Thyroid gland (tissue), 4 donors: ENCODE measurements around the gene SYTL2.

ENCODE experiments used
- POLR2A ChIP-seq, 2 donors: fragments of 450-650 bp; IDR thresholded peaks; one replicate each; pipeline ENCODE4 v1.6.1; 2017; ENCODE audit warnings: antibody characterized with exemption in 2 of 2, mild to moderate bottlenecking in 2 of 2, moderate library complexity in 1 of 2
- TF ChIP-seq, protein P1 (sequence below), 6 experiments: fragments of 200-600 bp in 3 of 6; fragments of 450-650 bp in 3 of 6; sonication (generic) in 3 of 6; IDR thresholded peaks; one replicate each; pipeline ENCODE4 v1.5.1; 2016 to 2019; ENCODE audit warnings: antibody characterized with exemption in 6 of 6, mild to moderate bottlenecking in 2 of 6, inconsistent platforms in 1 of 6, moderate library complexity in 1 of 6

DNA sequence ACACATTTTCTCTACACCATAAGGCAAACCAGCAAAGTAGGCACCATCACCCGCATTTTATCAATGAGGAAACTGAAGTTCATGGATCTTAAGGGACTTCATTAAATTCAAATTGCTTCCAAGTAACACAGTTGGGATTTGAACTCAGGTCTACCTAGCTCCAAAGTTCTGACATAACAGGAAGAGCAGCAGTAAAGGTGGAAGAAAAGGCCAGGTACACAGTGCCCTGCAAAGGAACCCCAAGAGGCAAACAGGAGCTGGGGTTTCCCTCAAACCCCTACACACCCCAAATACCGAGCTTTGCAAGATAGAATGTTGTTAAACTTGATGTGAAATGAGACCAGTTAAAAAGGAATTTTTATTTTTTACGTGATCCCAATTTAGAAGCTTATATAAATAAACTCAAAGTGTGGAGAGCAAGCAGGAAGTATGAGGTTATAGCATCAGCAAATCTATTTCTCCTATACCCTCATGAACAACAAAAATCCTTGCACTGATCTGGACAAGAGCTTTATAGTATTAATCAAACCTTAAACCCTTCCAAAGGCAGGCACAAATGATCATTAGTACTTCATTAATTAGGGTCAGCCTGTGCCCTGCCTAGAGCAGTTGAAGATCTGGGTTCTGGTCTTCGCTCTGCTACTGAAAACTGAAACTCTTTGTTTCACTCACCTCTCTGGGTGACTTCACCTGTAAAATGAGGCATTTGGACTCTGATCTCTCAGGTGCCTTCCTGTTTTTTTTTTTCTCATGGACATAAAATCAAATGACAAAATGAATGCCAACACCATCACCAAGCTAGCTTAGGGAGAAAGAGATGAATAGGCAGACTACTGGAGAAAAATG, 36.5 kb downstream of the SYTL2 start:
- no peak for TF ChIP-seq POLR2A (IDR thresholded peaks at IDR 0.05)
- TF ChIP-seq, protein P1, sequence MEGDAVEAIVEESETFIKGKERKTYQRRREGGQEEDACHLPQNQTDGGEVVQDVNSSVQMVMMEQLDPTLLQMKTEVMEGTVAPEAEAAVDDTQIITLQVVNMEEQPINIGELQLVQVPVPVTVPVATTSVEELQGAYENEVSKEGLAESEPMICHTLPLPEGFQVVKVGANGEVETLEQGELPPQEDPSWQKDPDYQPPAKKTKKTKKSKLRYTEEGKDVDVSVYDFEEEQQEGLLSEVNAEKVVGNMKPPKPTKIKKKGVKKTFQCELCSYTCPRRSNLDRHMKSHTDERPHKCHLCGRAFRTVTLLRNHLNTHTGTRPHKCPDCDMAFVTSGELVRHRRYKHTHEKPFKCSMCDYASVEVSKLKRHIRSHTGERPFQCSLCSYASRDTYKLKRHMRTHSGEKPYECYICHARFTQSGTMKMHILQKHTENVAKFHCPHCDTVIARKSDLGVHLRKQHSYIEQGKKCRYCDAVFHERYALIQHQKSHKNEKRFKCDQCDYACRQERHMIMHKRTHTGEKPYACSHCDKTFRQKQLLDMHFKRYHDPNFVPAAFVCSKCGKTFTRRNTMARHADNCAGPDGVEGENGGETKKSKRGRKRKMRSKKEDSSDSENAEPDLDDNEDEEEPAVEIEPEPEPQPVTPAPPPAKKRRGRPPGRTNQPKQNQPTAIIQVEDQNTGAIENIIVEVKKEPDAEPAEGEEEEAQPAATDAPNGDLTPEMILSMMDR (IDR thresholded peaks at IDR 0.05), result no peak
